T-helper 17 cell (primary cell): ENCODE results near the gene RAC3. TPM values are rescaled to one million over a fixed set of nuclear protein-coding genes. Genes with fewer than 3 reads are reported as not detected.
A peak's percentile ranks its signal among the peaks of the same experiment; 100 is the strongest.
"Not testable (repeated sequence)": the region's sequence is repeated elsewhere in the genome, so short reads cannot be mapped to it uniquely, and the experiment has no call there.

ENCODE experiments used
- ATAC-seq: fragments of 150-1000 bp; cut with Tn5 transposase; 2 replicates; pipeline ENCODE4 v1.10.0; 2021; ENCODE audit warnings: mild to moderate bottlenecking, moderate library complexity
- DNase-seq, 3 donors: peaks; one replicate each; pipeline versions ENCODE4 v3.0.0 to v3.0.0-alpha.2; 2020 to 2021
- H3K9me3 ChIP-seq: one replicate; pipeline ENCODE4 v1.7.0; 2013; ENCODE audit warnings: low read length, mild to moderate bottlenecking; ENCODE audit not compliant: control insufficient read depth, poor library complexity, severe bottlenecking
- H3K27ac Mint-ChIP-seq: one replicate; pipeline ENCODE4 v1.8.0; 2022; ENCODE audit warnings: mild to moderate bottlenecking, moderate library complexity, mixed read lengths
- H3K27me3 Mint-ChIP-seq: one replicate; pipeline ENCODE4 v1.8.0; 2022; ENCODE audit warnings: mixed read lengths
- H3K36me3 Mint-ChIP-seq: one replicate; pipeline ENCODE4 v1.8.0; 2022; ENCODE audit warnings: low read depth, mixed read lengths
- H3K4me1 Mint-ChIP-seq: one replicate; pipeline ENCODE4 v1.8.0; 2022; ENCODE audit warnings: mild to moderate bottlenecking, mixed read lengths
- H3K4me3 Mint-ChIP-seq: one replicate; pipeline ENCODE4 v1.8.0; 2022; ENCODE audit warnings: mild to moderate bottlenecking, moderate library complexity, mixed read lengths
- total RNA-seq, 4 donors: library from RNA in 2 of 4; stranded (reverse) in 2 of 4; gene quantifications; one replicate each; pipeline ENCODE4 v1.2.3 and lab custom pipeline; 2022 to 2026

Gene RAC3
- total RNA-seq, 2 donors from 2014 or later, result 2.6 to 3.1 TPM

- peak overlapping the region; percentile 1 for H3K27ac Mint-ChIP-seq
- not testable (repeated sequence) for ATAC-seq, DNase-seq, H3K36me3 Mint-ChIP-seq, H3K9me3 ChIP-seq, H3K27me3 Mint-ChIP-seq, H3K4me1 Mint-ChIP-seq, H3K4me3 Mint-ChIP-seq
These were observed 7.4 kb downstream of the RAC3 start for GRCh38 chr17:82038796-82039409.

DNA sequence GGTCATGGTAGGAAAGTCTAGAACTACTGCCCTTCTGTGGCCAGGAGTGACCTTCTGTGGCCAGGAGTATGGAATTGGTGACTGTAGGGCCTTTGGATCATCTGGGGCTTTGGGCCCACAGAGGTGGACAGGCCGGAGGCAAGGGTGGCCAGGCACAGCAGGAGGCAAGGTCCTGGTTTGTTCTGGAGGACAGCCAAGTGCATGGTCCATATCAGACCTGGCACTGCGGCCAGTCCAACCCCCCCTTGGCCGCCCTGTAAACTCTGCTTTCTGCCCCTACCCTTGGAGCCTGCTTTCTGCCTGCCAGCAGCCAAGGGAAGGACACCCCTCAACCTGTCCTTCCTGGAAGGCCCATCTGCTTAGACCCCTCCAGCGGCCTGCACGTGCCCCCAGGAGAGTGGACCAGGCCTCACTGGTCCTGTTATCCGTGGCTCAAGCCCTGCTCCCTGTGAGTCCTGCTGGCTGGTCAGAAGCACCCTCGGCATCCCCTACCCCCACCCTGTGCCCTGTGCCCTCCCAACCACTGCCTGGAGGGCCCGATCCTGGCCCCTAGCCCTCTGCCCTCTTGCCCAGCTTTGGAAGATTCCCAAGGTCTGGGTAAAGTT, 8.3 kb downstream of the RAC3 start:
- H3K27me3 Mint-ChIP-seq, result no peaks in the 10 kb centered on the region
- H3K9me3 ChIP-seq, result no peaks in the 10 kb centered on the region
- no peak overlapping the region for H3K4me3 Mint-ChIP-seq
- peak overlapping the region; percentile 1 for H3K27ac Mint-ChIP-seq
- H3K4me1 Mint-ChIP-seq, result peaks cover 9% of the 10 kb centered on the region
- ATAC-seq (no peak), DNase-seq (no peak)
- H3K36me3 Mint-ChIP-seq, result no peaks in the 10 kb centered on the region

DNA sequence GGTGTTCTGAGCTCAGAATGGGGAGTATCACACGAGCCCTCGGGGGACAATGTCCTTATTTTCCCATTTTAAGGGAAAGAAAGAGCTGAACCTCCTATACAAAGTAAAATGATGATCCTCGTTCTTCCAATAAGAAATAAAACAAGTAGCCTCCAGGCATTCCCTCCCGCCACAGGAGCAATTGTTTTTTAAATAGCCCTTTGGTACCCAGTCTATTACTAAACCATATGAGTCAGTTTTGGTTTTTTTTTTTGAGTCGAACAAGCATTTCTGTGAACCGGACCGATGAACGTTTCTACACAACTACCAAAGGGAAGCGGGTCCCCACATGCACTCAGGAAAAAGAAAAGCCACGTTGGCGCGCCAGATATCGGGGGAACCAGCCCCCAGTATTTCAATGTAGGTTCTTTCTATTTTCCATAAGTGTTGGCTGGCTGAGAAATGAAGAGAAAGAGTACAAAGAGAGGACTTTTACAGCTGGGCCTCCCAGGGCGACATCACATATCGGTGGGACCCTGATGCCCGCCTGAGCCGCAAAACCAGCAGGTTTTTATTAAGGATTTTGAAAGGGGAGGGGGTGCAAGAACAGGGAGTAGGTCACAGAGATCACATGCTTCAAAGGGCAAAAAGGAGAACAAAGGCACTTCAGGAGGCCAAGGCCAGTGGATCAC, 9.8 kb downstream of the RAC3 start:
- peaks cover 9% of the 10 kb centered on the region for H3K4me1 Mint-ChIP-seq
- ATAC-seq (no peak), DNase-seq (no peak)
- H3K4me3 Mint-ChIP-seq, result no peak overlapping the region
- no peaks in the 10 kb centered on the region for H3K9me3 ChIP-seq
- no peaks in the 10 kb centered on the region for H3K27me3 Mint-ChIP-seq
- no peak overlapping the region for H3K27ac Mint-ChIP-seq
- no peaks in the 10 kb centered on the region for H3K36me3 Mint-ChIP-seq

DNA sequence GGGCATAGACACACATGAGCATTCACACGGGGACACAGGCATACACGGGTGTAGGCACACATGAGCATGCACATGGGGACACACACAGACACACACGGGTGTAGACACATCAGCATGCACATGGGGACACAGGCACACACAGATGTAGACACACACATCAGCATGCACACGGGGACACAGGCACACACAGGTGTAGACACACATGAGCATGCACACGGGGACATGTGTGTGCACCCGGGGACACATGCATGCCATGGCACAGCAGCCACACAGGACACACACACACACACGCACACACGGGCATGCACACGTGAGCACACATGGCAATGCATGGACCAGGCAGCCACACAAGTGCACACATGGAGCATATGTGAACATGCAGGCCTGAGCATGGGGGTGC, 11.2 kb downstream of the RAC3 start:
- ATAC-seq (no peak), DNase-seq (no peak)
- no peaks in the 10 kb centered on the region for H3K9me3 ChIP-seq
- no peak overlapping the region for H3K27ac Mint-ChIP-seq
- no peak overlapping the region for H3K4me3 Mint-ChIP-seq
- H3K27me3 Mint-ChIP-seq, result no peaks in the 10 kb centered on the region
- H3K4me1 Mint-ChIP-seq, result peaks cover 8% of the 10 kb centered on the region
- peaks cover 1% of the 10 kb centered on the region for H3K36me3 Mint-ChIP-seq

- Mint-ChIP-seq H3K27ac (no peak overlapping the region), H3K4me1 (peaks cover 4% of the 10 kb centered on the region), H3K27me3 (no peaks in the 10 kb centered on the region), H3K36me3 (peaks cover 3% of the 10 kb centered on the region), H3K4me3 (no peak overlapping the region)
- DNase-seq, result no peak
- ATAC-seq, result no peak
- no peaks in the 10 kb centered on the region for H3K9me3 ChIP-seq
These were observed 12.0 kb downstream of the RAC3 start for GRCh38 chr17:82043507-82043906.

- Mint-ChIP-seq H3K27ac (peak overlapping the region; percentile 47), H3K27me3 (no peaks in the 10 kb centered on the region), H3K4me1 (peaks cover 8% of the 10 kb centered on the region), H3K4me3 (no peak overlapping the region), H3K36me3 (peaks cover 3% of the 10 kb centered on the region)
- no peak for DNase-seq
- ATAC-seq, result no peak
- no peaks in the 10 kb centered on the region for H3K9me3 ChIP-seq
These were observed 14.5 kb downstream of the RAC3 start for GRCh38 chr17:82045936-82046484.

- no peaks in the 10 kb centered on the region for H3K27me3 Mint-ChIP-seq
- no peak overlapping the region for H3K4me3 Mint-ChIP-seq
- no peak overlapping the region for H3K27ac Mint-ChIP-seq
- no peaks in the 10 kb centered on the region for H3K9me3 ChIP-seq
- H3K36me3 Mint-ChIP-seq, result peaks cover 3% of the 10 kb centered on the region
- H3K4me1 Mint-ChIP-seq, result peaks cover 8% of the 10 kb centered on the region
- no peak for ATAC-seq
- no peak for DNase-seq
These were observed 15.4 kb downstream of the RAC3 start for GRCh38 chr17:82046903-82047302.

- DNase-seq, result no peak
- H3K36me3 Mint-ChIP-seq, result peaks cover 3% of the 10 kb centered on the region
- ATAC-seq, result no peak
- no peak overlapping the region for H3K27ac Mint-ChIP-seq
- H3K4me1 Mint-ChIP-seq, result peaks cover 8% of the 10 kb centered on the region
- no peaks in the 10 kb centered on the region for H3K27me3 Mint-ChIP-seq
- H3K9me3 ChIP-seq, result no peaks in the 10 kb centered on the region
- H3K4me3 Mint-ChIP-seq, result no peak overlapping the region
These were observed 15.9 kb downstream of the RAC3 start for GRCh38 chr17:82047379-82047778.

DNA sequence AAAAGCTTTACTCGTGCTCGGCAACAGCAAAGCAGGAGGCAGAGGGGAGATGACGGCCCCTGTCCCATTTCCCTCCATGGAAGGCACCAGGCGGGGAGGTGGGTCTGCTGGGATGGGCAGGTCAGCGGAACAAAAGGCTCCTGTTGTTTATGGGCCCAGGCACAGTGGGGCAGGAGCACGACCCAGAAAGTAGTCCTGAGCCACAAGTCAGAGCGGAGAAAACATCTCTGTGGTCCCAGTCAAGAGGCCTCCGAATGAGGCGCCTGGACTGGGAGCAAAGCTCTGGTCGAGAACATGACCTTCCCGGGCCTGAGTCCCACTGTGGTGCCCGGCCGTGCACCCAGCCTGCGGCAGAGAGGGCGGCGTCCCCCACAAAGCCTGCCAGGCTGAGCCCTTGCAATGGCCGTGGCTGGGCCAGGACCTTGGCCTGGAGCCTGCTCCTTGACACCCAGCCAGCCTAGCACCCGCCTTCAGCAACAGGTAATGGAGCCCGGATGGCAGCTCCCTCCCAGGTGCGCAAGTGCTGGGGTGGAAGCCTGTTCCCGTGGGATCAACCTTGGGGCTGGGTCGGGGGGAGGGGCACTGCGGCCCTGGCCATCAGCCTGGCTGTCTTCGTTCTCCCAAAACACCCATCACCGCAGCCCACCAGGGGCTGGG, 16.6 kb downstream of the RAC3 start:
- Mint-ChIP-seq H3K27me3 (no peaks in the 10 kb centered on the region), H3K4me3 (no peak overlapping the region), H3K36me3 (peaks cover 3% of the 10 kb centered on the region), H3K4me1 (peaks cover 8% of the 10 kb centered on the region), H3K27ac (no peak overlapping the region)
- no peak for DNase-seq
- H3K9me3 ChIP-seq, result no peaks in the 10 kb centered on the region
- ATAC-seq, result no peak

GRCh38 chr17:82048571-82048971, 17.1 kb downstream of the RAC3 start:
- no peaks in the 10 kb centered on the region for H3K9me3 ChIP-seq
- H3K27me3 Mint-ChIP-seq, result no peaks in the 10 kb centered on the region
- no peak overlapping the region for H3K4me3 Mint-ChIP-seq
- DNase-seq (no peak), ATAC-seq (no peak)
- H3K36me3 Mint-ChIP-seq, result peaks cover 3% of the 10 kb centered on the region
- peaks cover 8% of the 10 kb centered on the region for H3K4me1 Mint-ChIP-seq
- no peak overlapping the region for H3K27ac Mint-ChIP-seq

DNA sequence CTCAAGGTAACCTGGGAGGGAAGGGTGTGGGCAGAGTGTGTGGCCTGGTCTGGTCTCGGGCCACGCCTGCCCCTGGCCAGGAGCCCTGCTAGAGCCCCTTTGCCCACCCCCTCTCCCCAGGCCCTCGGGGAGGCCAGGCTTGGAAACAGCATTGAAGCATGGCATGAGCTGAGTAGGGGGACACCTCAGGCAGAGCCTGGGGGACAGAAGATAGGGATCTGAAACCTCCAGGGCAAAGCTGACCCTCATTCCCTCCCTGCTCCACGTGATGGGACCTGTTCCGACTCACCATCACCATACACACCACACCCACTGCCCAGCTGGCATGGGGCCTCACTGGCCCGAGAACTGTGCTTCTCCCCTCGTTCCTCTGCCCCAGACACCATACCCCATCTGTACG, 17.6 kb downstream of the RAC3 start:
- peaks cover 3% of the 10 kb centered on the region for H3K36me3 Mint-ChIP-seq
- no peak for DNase-seq

GRCh38 chr17:82049521-82049971, 18.1 kb downstream of the RAC3 start:
- H3K27me3 Mint-ChIP-seq, result no peaks in the 10 kb centered on the region
- H3K36me3 Mint-ChIP-seq, result peaks cover 3% of the 10 kb centered on the region
- ATAC-seq, result no peak
- DNase-seq, result no peak
- H3K4me1 Mint-ChIP-seq, result peaks cover 8% of the 10 kb centered on the region
- H3K9me3 ChIP-seq, result no peaks in the 10 kb centered on the region
- no peak overlapping the region for H3K4me3 Mint-ChIP-seq
- no peak overlapping the region for H3K27ac Mint-ChIP-seq

More for the DNA sequence above, 17.6 kb downstream of the RAC3 start:
- ATAC-seq, result no peak
- H3K9me3 ChIP-seq, result no peaks in the 10 kb centered on the region
- no peak overlapping the region for H3K4me3 Mint-ChIP-seq
- peaks cover 8% of the 10 kb centered on the region for H3K4me1 Mint-ChIP-seq
- H3K27ac Mint-ChIP-seq, result no peak overlapping the region
- no peaks in the 10 kb centered on the region for H3K27me3 Mint-ChIP-seq

DNA sequence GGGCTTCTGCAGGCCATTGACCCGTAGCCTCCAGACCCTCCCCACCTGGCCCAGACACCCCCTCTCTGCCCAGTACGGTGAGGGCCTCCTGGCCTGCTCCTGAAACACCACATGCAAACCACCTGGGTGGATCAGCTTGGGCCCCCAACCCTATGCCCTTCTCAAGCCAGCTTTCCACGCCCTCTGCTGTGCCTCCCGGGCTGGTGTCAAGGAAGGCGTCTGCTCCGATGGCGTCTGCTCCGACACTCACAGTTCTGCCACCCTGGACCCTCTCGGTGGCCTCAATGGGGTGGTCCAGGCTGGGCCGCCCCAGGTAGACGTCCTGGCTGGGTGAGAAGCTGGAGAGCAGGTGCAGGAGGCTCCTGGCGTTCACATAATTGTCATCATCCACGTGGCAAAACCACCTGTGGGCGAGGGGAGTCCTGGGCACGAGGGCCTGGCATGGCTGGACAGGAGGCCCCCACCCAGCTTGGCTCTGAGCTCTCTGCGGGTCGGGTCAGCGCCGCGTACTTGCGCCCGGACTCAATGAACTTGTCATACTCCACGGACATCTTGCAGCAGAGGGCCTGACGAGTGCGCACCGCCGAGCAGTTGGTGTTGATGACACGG, 18.8 kb downstream of the RAC3 start:
- H3K4me1 Mint-ChIP-seq, result peaks cover 8% of the 10 kb centered on the region
- peak overlapping the region; percentile 67 for H3K27ac Mint-ChIP-seq
- peaks cover 3% of the 10 kb centered on the region for H3K36me3 Mint-ChIP-seq
- H3K9me3 ChIP-seq, result no peaks in the 10 kb centered on the region
- H3K4me3 Mint-ChIP-seq, result peak overlapping the region; percentile 86
- ATAC-seq (no peak), DNase-seq (no peak)
- no peaks in the 10 kb centered on the region for H3K27me3 Mint-ChIP-seq
